Stimulated activated CD4-positive, alpha-beta T cell treated with anti-CD3 and anti-CD28 coated beads, Interleukin-4, amount 100 ng/mL, for 4 hours (primary cell): Measurements from ENCODE around the gene ORC3.
A peak's percentile ranks its signal among the peaks of the same experiment; 100 is the strongest.
"Not testable (repeated sequence)": the region's sequence is repeated elsewhere in the genome, so short reads cannot be mapped to it uniquely, and the experiment has no call there.

ENCODE experiments used
- DNase-seq, 2 experiments: peaks; one replicate each; pipeline ENCODE4 v3.0.0-alpha.2; 2020

ORC3 gene

DNA sequence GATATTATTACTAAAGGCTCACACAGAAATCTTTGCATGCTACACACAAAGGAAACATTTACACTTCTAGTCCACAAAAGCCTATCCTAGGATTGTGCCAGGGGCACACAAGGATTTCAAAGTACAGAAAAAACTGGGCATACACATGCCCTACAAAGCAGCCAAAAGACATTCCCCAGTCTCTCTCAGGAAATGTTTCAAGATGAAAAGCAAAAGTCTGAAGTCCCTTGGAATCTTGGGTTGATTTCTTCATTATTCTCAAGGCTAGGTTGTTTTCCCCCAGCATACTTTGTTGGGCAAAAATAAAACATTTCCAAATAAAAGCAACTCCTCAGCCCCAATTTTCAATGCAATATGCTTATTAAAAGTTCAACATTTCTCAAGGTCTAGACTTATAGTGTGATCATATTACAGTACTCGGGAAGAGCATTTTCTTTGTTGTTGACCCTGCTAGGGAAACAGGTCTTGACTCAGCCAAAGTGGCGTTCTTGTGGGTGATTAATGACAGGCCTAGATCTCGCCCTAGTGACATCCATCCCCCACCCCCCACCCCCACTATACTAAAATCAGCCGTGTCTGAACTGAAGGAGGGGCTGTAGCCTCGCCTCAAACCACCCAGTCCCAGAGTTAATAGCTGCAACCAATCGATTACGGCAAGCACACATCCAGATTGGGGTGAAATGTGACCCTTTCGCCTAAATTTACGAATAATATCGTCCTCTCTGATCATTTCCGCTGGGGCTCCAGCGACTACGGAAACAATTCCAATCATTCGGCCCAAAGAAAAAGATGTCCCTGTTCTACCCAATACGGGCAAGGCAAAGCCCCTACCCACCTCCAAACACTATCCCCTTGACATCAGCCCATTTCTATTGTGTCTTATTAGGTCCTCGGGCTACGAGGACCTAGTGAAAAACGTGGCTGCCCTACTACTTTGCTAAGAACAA is 110.7 kb downstream of the ORC3 start:
- peak; percentile 8 to 41 for DNase-seq

DNA sequence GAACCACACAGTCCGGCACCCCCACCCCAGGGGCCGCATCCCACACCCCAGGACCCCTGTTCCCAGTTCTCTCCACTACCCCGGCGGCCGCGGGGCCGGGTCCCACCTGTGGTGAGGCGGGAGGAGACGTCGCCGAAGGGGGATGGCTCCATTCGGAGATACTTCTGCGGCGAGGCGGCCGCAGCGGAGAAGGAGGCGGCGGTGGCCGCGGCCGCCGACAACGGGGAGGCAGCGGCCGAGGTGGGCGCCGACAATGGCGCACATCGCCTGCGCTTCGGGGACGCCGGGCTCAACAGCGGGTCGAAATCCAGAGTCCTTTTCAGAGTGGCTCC is 111.4 kb downstream of the ORC3 start:
- DNase-seq, result peak in 1 of 2 experiments; percentile 6

DNA sequence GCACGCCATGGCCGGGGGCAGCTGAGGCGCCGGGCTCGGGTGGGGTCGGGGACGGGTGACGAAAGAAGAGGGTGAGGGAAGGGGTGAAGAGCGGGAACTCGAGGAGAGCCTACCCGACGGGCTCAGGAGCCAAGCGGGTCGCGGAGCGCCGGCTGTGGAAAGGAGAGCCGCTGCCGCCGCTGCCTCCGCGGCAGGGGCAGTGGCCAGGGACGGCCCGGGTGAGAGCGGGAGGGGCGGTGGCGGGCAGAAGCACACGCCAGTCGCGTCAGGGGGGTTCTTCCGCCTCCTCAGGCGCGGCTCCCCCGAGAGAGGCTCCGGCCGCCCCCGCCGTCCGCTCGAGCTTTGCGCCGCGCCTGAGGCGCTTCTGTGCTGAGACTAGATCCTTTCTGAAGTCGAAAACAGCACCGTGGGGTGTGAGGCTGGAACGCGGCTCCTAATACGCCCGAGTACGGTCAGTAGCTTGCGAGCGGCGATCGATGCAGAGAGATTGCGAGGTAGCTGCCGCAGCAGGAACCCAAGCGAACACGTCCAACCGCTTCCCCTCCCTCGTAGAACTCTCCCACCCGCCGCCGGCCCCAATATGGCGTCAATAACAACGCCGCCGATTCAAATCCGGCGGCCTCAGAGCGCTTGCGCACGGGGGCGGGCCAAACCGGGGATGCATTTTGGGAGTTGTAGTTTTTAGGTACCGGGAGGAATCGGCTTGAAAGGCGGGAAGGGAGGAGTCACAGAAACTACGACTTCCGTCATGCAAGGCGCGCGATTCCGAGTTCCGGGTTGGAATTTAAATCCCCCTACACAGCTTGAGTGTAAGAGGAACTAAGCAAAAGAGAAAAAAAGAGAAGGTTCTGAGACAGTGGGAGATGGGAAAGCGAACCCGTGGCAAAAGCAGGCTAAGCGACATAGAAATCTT is 112.0 kb downstream of the ORC3 start, which contains the start of gene AKIRIN2:
Gene AKIRIN2 (minus strand): TSS at position 558 of the 913 bp plus-strand sequence. CDS start 549 bp downstream, at position 9.
- peak; percentile 93 to 97 for DNase-seq

DNA sequence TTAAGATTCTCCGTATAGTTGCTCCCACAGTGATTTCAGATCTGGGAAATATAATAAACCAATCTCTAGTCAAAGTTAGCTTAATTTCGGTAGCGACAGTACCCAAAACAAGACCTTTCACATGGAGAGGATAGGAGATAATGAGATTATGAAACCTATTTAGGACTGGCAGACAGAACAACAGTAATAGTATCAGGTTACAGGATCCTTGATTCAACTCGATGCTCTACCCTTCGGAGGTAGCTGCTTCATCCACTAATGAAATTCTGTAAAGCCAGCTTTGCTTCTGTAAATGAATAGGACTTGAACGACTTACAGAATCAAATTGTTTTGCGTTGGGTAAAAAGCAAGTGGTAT is 112.6 kb downstream of the ORC3 start:
- no peak for DNase-seq

- not testable (repeated sequence) for DNase-seq
Observed at GRCh38 chr6:87703039-87703438, 113.1 kb downstream of the ORC3 start.

GRCh38 chr6:87705070-87705691 is 115.2 kb downstream of the ORC3 start:
- no peak for DNase-seq

DNA sequence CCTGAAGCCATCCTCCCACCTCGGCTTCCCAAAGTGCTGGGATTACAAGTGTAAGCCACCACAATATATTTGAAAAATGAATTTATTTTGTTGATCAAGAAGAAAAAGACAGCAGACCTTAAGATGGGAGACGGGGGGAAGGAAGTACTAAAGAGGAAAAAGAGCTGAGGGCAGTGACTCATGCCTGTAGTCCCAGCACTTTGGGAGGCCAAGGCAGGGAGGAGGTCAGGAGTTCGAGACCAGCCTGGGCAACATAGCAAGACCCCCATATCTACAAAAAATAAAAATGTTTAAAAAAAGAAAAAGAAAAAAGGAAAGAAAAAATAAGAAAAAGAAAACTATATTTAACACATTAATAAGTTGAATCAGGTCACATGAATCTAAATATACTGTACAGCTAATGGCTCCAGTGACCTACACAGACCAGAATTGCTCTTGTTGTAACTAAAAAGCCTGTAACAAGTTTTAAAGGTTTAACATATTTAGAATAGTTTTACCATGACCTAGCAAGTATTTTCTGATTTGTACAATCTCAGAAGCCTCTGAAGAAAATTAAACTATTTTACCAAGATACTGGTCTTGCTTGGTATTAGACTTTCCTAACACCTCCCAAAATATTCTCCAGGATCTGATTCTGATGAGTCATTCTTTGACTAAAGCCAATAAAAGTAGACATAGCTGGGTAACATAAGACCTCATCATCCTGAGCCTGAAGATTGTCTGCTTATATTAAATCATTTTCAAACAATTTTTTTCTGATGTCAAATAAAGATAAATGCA is 116.4 kb downstream of the ORC3 start:
- no peak for DNase-seq

GRCh38 chr6:87708581-87709427 is 118.9 kb downstream of the ORC3 start:
- not testable (repeated sequence) for DNase-seq

GRCh38 chr6:87710090-87710489 is 120.2 kb downstream of the ORC3 start:
- DNase-seq, result no peak

DNA sequence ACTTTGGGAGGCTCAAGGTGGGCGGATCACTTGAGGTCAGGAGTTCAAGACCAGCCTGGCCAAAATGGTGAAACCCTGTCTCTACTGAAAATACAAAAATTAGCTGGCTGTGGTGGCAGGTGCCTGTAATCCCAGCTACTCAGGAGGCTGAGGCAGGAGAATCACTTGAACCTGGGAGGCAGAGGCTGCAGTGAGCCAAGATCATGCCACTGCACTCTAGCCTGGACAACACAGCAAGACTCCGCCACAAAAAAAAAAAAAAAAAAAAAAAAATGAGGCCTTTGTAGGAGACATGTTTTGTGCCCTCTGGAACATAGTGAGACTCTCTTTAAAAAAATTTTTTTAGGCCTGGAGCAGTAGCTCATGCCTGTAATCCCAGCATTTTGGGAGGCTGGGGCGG is 122.8 kb downstream of the ORC3 start:
- not testable (repeated sequence) for DNase-seq

DNA sequence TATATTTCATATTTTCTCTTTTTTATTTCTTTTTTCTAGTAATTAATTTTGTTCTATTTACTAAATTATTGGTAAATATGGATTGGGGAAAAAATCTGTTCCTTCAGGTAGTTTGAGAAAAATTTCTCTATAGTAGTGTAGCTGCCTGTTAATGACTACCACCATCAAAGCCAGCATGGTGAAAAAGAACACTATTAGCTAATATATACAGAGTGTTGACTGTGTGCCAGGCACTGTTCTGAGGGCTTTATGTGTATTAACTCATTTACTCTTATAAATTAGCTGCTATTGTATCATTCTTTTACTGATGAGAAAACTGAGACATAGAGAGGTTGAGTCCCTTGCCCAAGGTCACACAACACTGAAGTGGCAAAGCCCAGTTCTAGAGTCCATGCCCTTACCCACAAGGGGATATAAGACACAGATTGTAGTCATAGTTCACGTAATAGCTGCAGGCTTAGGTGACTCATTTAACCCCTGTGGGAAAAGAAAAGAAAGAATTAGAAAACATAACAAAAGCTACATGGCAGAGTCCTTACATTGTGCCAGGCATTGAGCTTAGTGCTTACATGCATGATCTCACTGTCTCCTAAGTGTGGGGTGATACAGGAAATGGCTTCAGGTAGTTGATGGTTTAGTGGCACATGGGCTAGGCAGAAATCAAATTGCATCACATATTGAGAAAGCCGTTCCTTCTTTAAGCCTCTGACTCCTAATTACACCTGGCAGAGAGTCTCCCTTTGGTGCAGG is 124.3 kb downstream of the ORC3 start:
- DNase-seq, result no peak
